Muscle of leg (tissue), 11 donors: Measurements from ENCODE around the gene TAF4. TPM values are rescaled to one million over a fixed set of nuclear protein-coding genes. Genes with fewer than 3 reads are reported as not detected.

ENCODE experiments used
- DNase-seq: peaks from one replicate; pipeline ENCODE4 v3.0.0; 2013
- H3K27ac ChIP-seq: one replicate; pipeline ENCODE4 v1.5.1; 2013; ENCODE audit warnings: mild to moderate bottlenecking, low read length, control low read depth
- H3K27me3 ChIP-seq: one replicate; pipeline ENCODE4 v1.6.1; 2013; ENCODE audit warnings: low read length; ENCODE audit not compliant: control insufficient read depth, insufficient read depth
- H3K36me3 ChIP-seq: one replicate; pipeline ENCODE4 v1.6.1; 2013; ENCODE audit warnings: low read length; ENCODE audit not compliant: control insufficient read depth, insufficient read depth
- H3K4me1 ChIP-seq: one replicate; pipeline ENCODE4 v1.6.1; 2013; ENCODE audit warnings: low read length; ENCODE audit not compliant: control insufficient read depth, insufficient read depth
- H3K4me3 ChIP-seq: one replicate; pipeline ENCODE4 v1.5.1; 2013; ENCODE audit warnings: low read length, control low read depth
- H3K9me3 ChIP-seq: replicated peaks from 2 replicates; pipeline ENCODE4 v1.6.1; 2013; ENCODE audit warnings: low read depth, low read length; ENCODE audit not compliant: control insufficient read depth
- WGBS: methylation state at CpG from one replicate; pipeline ENCODE4 v1.1.5; 2013; ENCODE audit warnings: missing lambda C conversion rate; ENCODE audit not compliant: insufficient coverage; 5-methylcytosine and 5-hydroxymethylcytosine counted together
- polyA plus RNA-seq, 8 donors: library from polyadenylated mRNA; unstranded; fragments of 120-200 nt; gene quantifications; one replicate each; pipeline versions ENCODE4 v1.2.1 to v1.2.3, GENCODE V29; 2013; ENCODE audit warnings: inconsistent platforms in 1 of 8, low replicate concordance in 1 of 8; ENCODE audit not compliant: insufficient read length in 8 of 8, insufficient read depth in 1 of 8
- total RNA-seq: library from RNA; stranded (reverse); fragments of 120-200 nt; gene quantifications from one replicate; pipeline ENCODE4 v1.2.4, GENCODE V29; 2013

TAF4 gene
- total and polyA plus RNA-seq, 9 donors = 5.1 to 21.5 (median 11.7) TPM

- Histone ChIP-seq H3K27ac (no peak overlapping the region), H3K36me3 (no peaks in the 10 kb centered on the region), H3K27me3 (no peaks in the 10 kb centered on the region), H3K9me3 (no peaks in the 10 kb centered on the region), H3K4me1 (no peaks in the 10 kb centered on the region), H3K4me3 (no peak overlapping the region)
- 72% methylated on average over 7 of the region's 10 CpGs for WGBS
- DNase-seq = no peak
These were observed 128.3 kb downstream of the TAF4 start for GRCh38 chr20:61937146-61937962.

- Histone ChIP-seq H3K9me3 (no peaks in the 10 kb centered on the region), H3K4me1 (no peaks in the 10 kb centered on the region), H3K27me3 (no peaks in the 10 kb centered on the region), H3K27ac (no peak overlapping the region), H3K4me3 (no peak overlapping the region), H3K36me3 (no peaks in the 10 kb centered on the region)
- DNase-seq = no peak
- WGBS = 80% methylated on average over 25 of the region's 29 CpGs
These were observed 129.0 kb downstream of the TAF4 start for GRCh38 chr20:61936701-61937131.

- DNase-seq = no peak
- H3K27ac ChIP-seq = no peak overlapping the region
- H3K36me3 ChIP-seq = no peaks in the 10 kb centered on the region
- H3K4me1 ChIP-seq = no peaks in the 10 kb centered on the region
- H3K9me3 ChIP-seq = no peaks in the 10 kb centered on the region
- H3K27me3 ChIP-seq = no peaks in the 10 kb centered on the region
- 79% methylated on average over 13 of the region's 14 CpGs for WGBS
- no peak overlapping the region for H3K4me3 ChIP-seq
These were observed 129.6 kb downstream of the TAF4 start for GRCh38 chr20:61935926-61936700.

GRCh38 chr20:61934716-61935530 is 130.8 kb downstream of the TAF4 start:
- WGBS = 47% methylated on average over 19 of the region's 24 CpGs
- DNase-seq = no peak
- H3K27ac ChIP-seq = no peak overlapping the region

GRCh38 chr20:61933951-61934715 is 131.5 kb downstream of the TAF4 start:
- H3K9me3 ChIP-seq = no peaks in the 10 kb centered on the region
- H3K36me3 ChIP-seq = no peaks in the 10 kb centered on the region
- no peaks in the 10 kb centered on the region for H3K27me3 ChIP-seq
- H3K27ac ChIP-seq = no peak overlapping the region
- H3K4me1 ChIP-seq = no peaks in the 10 kb centered on the region
- DNase-seq = no peak
- WGBS = 64% methylated on average over 33 of the region's 36 CpGs
- no peak overlapping the region for H3K4me3 ChIP-seq

More at GRCh38 chr20:61934716-61935530, 130.8 kb downstream of the TAF4 start:
- no peaks in the 10 kb centered on the region for H3K9me3 ChIP-seq
- no peaks in the 10 kb centered on the region for H3K36me3 ChIP-seq
- H3K4me1 ChIP-seq = no peaks in the 10 kb centered on the region
- no peak overlapping the region for H3K4me3 ChIP-seq
- H3K27me3 ChIP-seq = no peaks in the 10 kb centered on the region

- Histone ChIP-seq H3K27ac (no peak overlapping the region), H3K36me3 (no peaks in the 10 kb centered on the region), H3K4me1 (no peaks in the 10 kb centered on the region), H3K4me3 (no peak overlapping the region), H3K9me3 (no peaks in the 10 kb centered on the region), H3K27me3 (no peaks in the 10 kb centered on the region)
- WGBS = 44% methylated on average over 14 of the region's 17 CpGs
- no peak for DNase-seq
These were observed 132.2 kb downstream of the TAF4 start for GRCh38 chr20:61933481-61933950.

GRCh38 chr20:61932711-61933480 is 132.8 kb downstream of the TAF4 start:
- Histone ChIP-seq H3K9me3 (no peaks in the 10 kb centered on the region), H3K4me1 (no peaks in the 10 kb centered on the region), H3K27ac (no peak overlapping the region), H3K36me3 (no peaks in the 10 kb centered on the region), H3K4me3 (no peak overlapping the region), H3K27me3 (no peaks in the 10 kb centered on the region)
- DNase-seq = no peak
- 85% methylated on average over 30 of the region's 38 CpGs for WGBS

GRCh38 chr20:61932199-61932592 is 133.5 kb downstream of the TAF4 start:
- 81% methylated on average over 9 of the region's 9 CpGs for WGBS
- no peaks in the 10 kb centered on the region for H3K27me3 ChIP-seq
- DNase-seq = no peak
- H3K27ac ChIP-seq = no peak overlapping the region
- H3K4me3 ChIP-seq = no peak overlapping the region
- no peaks in the 10 kb centered on the region for H3K9me3 ChIP-seq
- no peaks in the 10 kb centered on the region for H3K36me3 ChIP-seq
- no peaks in the 10 kb centered on the region for H3K4me1 ChIP-seq
